Karpas-422 (cell line): ENCODE results near the gene NCKAP1. TPM values are rescaled to one million over a fixed set of nuclear protein-coding genes. Genes with fewer than 3 reads are reported as not detected.

Source experiments
- DNase-seq: peaks from one replicate; pipeline ENCODE4 v3.0.0-alpha.2; 2015
- H2AFZ ChIP-seq: fragments of 200-600 bp; sonication (generic); 2 replicates; pipeline ENCODE4 v1.6.1; 2014; ENCODE audit warnings: antibody characterized with exemption, low read length, mixed read lengths
- H3K27ac ChIP-seq: fragments of 200-600 bp; sonication (generic); 2 replicates; pipeline ENCODE4 v1.5.1; 2014; ENCODE audit warnings: mild to moderate bottlenecking, low read length, moderate library complexity
- H3K27me3 ChIP-seq: fragments of 200-600 bp; sonication (generic); 2 replicates; pipeline ENCODE4 v1.6.1; 2014; ENCODE audit warnings: low read length, mixed read lengths
- H3K36me3 ChIP-seq: fragments of 200-600 bp; sonication (generic); 2 replicates; pipeline ENCODE4 v1.6.1; 2014; ENCODE audit warnings: low read length, mixed read lengths; ENCODE audit not compliant: insufficient read depth
- H3K4me1 ChIP-seq: fragments of 200-600 bp; sonication (generic); 2 replicates; pipeline ENCODE4 v1.6.1; 2014; ENCODE audit warnings: mild to moderate bottlenecking, low read length, mixed read lengths
- H3K4me2 ChIP-seq: fragments of 200-600 bp; sonication (generic); 2 replicates; pipeline ENCODE4 v1.6.1; 2014; ENCODE audit warnings: low read length, low read depth, mild to moderate bottlenecking; ENCODE audit not compliant: poor library complexity, severe bottlenecking
- H3K4me3 ChIP-seq: fragments of 200-600 bp; sonication (generic); 2 replicates; pipeline ENCODE4 v1.5.1; 2014; ENCODE audit warnings: mild to moderate bottlenecking, antibody characterized with exemption, low read length, mixed read lengths
- H3K79me2 ChIP-seq: fragments of 200-600 bp; sonication (generic); 2 replicates; pipeline ENCODE4 v1.6.1; 2014; ENCODE audit warnings: mild to moderate bottlenecking, low read length, mixed read lengths
- H3K9ac ChIP-seq: fragments of 200-600 bp; sonication (generic); 2 replicates; pipeline ENCODE4 v1.6.0; 2014; ENCODE audit warnings: low read length
- H3K9me2 ChIP-seq: fragments of 200-600 bp; sonication (generic), shearing (Covaris generic); replicated peaks from 2 replicates; pipeline ENCODE4 v1.6.0; 2014; ENCODE audit warnings: mild to moderate bottlenecking, low read length, moderate library complexity; ENCODE audit not compliant: insufficient read depth
- H3K9me3 ChIP-seq: fragments of 300-700, 200-600 bp; sonication (generic); 2 replicates; pipeline ENCODE4 v1.6.1; 2014; ENCODE audit warnings: low read length, mixed read lengths
- H4K20me1 ChIP-seq: fragments of 200-600 bp; sonication (generic); 2 replicates; pipeline ENCODE4 v1.6.1; 2014; ENCODE audit warnings: mild to moderate bottlenecking, antibody characterized with exemption, low read length, low read depth; ENCODE audit not compliant: insufficient read depth
- total RNA-seq: library from RNA; depleted of rRNA; stranded (reverse); fragments of >200 nt; shearing (Covaris generic); gene quantifications from 2 replicates; pipeline ENCODE4 v1.2.3, GENCODE V29; 2014; ENCODE audit warnings: low replicate concordance

NCKAP1 gene
- total RNA-seq, 1 experiment from 2014 or later: not detected

DNA sequence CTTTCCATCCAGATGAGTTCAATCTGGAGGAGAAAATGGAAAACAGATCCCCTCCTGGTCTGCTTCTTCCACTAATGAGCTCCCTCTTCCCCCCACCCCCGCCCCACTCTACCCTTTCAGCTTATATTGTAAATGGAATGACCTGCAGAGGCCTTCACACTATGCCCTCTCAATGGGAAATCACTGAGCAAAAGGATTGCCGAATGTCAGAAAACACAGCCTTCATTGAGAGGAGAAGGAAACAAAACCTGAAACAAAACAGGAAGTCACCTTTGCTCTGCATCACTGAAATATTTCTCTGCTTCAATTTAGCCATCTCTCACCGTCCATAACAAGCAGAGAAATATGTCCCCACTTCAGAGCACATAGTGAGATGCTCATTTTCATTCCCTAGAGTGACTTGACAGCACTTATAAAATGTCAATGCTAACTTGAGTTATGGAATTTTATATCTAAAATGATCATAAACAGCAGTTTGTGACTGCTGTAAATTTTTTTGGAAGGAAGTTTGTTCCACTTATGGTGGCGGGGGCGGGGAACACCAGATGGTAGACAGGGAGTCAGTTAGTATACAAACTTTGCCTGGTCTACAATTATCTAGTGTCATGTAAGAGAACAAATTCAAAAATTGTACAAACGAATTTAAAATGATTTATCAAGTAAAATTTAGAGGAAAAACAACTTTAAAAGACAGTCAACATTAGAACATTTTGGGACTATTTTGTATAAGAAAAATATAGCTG, 170.0 kb downstream of the NCKAP1 start:
- no peak overlapping the region for H2AFZ ChIP-seq
- no peaks in the 10 kb centered on the region for H3K4me1 ChIP-seq
- H3K4me3 ChIP-seq: no peak overlapping the region
- no peaks in the 10 kb centered on the region for H3K79me2 ChIP-seq
- no peak overlapping the region for H3K27ac ChIP-seq
- no peaks in the 10 kb centered on the region for H3K27me3 ChIP-seq
- no peak overlapping the region for H3K9ac ChIP-seq
- H3K4me2 ChIP-seq: no peak overlapping the region
- no peaks in the 10 kb centered on the region for H3K9me2 ChIP-seq
- no peaks in the 10 kb centered on the region for H3K36me3 ChIP-seq
- no peaks in the 10 kb centered on the region for H3K9me3 ChIP-seq
- H4K20me1 ChIP-seq: no peaks in the 10 kb centered on the region
- DNase-seq: no peak

DNA sequence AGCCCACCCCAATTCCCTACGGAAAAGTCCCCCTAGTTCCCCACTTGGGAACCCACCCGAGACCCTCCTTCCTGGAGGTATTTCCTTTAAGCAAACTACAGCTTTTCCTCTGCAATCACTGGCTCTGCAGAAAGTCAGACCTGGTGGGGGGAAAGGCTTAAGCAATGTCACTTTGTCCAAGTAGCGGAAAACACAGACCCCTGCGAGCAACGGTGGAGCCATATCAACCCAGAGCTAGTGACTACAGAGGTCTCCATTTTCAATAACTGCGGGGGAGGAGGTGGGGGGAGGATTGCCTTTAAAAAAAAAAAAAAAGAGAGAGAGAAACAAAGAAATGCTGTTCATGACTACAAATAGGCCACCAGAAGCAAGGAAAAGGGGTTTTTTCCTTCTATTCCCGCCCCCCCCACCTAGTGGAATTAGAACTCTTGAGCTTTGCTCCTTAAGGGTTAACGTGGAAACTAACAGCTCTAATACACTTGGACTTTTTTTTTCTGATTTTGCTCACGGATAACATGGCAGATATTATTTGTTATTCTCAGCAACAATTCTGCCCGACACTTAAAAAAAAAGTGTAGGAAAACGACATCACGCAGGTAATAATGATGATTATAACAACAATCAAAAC, 170.7 kb downstream of the NCKAP1 start:
- Histone ChIP-seq H4K20me1 (no peaks in the 10 kb centered on the region), H3K9me3 (no peaks in the 10 kb centered on the region), H3K36me3 (no peaks in the 10 kb centered on the region), H2AFZ (no peak overlapping the region), H3K4me2 (no peak overlapping the region), H3K4me3 (no peak overlapping the region), H3K27ac (no peak overlapping the region), H3K9me2 (no peaks in the 10 kb centered on the region), H3K27me3 (no peaks in the 10 kb centered on the region), H3K79me2 (no peaks in the 10 kb centered on the region), H3K4me1 (no peaks in the 10 kb centered on the region), H3K9ac (no peak overlapping the region)
- DNase-seq: no peak

- no peaks in the 10 kb centered on the region for H3K27me3 ChIP-seq
- no peak for DNase-seq
- no peaks in the 10 kb centered on the region for H3K9me2 ChIP-seq
- no peaks in the 10 kb centered on the region for H3K79me2 ChIP-seq
- no peaks in the 10 kb centered on the region for H3K36me3 ChIP-seq
- no peaks in the 10 kb centered on the region for H4K20me1 ChIP-seq
- no peak within 1 kb of the TSS for H3K4me2 ChIP-seq
- no peaks in the 10 kb centered on the region for H3K9me3 ChIP-seq
- H3K9ac ChIP-seq: no peak within 1 kb of the TSS
- H3K27ac ChIP-seq: no peak within 1 kb of the TSS
- H3K4me1 ChIP-seq: no peaks in the 10 kb centered on the region
- no peak within 1 kb of the TSS for H2AFZ ChIP-seq
- no peak within 1 kb of the TSS for H3K4me3 ChIP-seq
Measured at GRCh38 chr2:182866461-182867406, 171.5 kb downstream of the NCKAP1 start, which contains the start of gene FRZB. TSS of gene FRZB (minus strand) at chr2:182866637. CDS start at chr2:182866552, 85 bp downstream.

DNA sequence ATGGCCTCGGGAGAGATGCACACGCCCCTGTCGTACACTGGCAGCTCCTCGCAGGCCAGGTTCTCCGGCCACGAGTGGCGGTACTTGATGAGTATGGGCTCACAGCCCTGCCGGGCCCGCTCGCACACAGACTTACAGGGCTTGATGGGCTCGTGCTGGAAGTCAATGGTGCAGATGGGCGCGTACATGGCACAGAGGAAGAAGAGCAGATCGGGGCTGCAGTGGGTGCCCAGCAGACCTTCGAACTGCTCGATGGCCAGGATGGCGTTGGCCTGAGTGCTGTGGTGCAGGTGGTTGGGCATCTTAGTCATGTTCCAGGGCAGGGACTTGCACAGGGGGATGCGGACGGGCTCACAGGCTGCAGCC, 172.2 kb downstream of the NCKAP1 start:
- Histone ChIP-seq H2AFZ (no peak overlapping the region), H3K27ac (no peak overlapping the region), H3K9me3 (no peaks in the 10 kb centered on the region), H3K4me1 (no peaks in the 10 kb centered on the region), H4K20me1 (no peaks in the 10 kb centered on the region), H3K4me2 (no peak overlapping the region), H3K9me2 (no peaks in the 10 kb centered on the region), H3K79me2 (no peaks in the 10 kb centered on the region), H3K4me3 (no peak overlapping the region), H3K27me3 (no peaks in the 10 kb centered on the region), H3K9ac (no peak overlapping the region), H3K36me3 (no peaks in the 10 kb centered on the region)
- no peak for DNase-seq

DNA sequence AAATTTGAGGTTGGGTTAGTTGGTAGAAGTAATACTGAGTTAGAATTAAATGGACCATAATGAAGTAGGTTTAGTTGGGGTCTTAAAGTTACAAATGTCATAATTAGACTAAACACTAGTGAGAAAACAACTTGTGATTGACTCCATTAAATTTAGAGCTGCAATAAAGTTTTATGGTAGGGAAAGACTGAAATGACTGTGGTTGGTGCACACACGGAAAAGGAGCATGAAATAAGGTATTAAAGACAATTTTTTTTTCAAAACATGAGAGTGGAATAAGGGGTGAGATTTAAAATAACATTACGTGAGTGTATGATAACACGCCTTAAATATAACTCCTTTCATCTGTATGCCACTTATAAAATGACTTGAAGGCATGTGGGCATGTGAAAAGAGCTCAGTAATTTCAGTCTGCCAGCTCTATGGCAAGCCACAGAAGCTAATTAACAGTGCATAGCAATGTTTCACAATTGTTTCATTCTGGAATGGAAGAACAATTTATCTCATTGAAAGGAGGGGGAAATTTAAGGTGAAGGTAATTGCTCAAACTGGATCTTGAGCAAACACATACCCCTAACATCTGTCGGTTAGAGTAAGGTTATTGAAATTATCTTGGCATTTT, 173.2 kb downstream of the NCKAP1 start:
- Histone ChIP-seq H3K4me2 (no peak overlapping the region), H3K9ac (no peak overlapping the region), H3K9me3 (no peaks in the 10 kb centered on the region), H3K27ac (no peak overlapping the region), H3K9me2 (no peaks in the 10 kb centered on the region), H3K4me3 (no peak overlapping the region), H3K36me3 (no peaks in the 10 kb centered on the region), H2AFZ (no peak overlapping the region), H3K4me1 (no peaks in the 10 kb centered on the region), H4K20me1 (no peaks in the 10 kb centered on the region), H3K79me2 (no peaks in the 10 kb centered on the region), H3K27me3 (no peaks in the 10 kb centered on the region)
- no peak for DNase-seq

GRCh38 chr2:182863642-182864041, 174.6 kb downstream of the NCKAP1 start:
- Histone ChIP-seq H3K9me3 (no peaks in the 10 kb centered on the region), H3K4me2 (no peak overlapping the region), H3K36me3 (no peaks in the 10 kb centered on the region), H4K20me1 (no peaks in the 10 kb centered on the region), H3K9me2 (no peaks in the 10 kb centered on the region), H3K4me1 (no peaks in the 10 kb centered on the region), H2AFZ (no peak overlapping the region), H3K79me2 (no peaks in the 10 kb centered on the region), H3K4me3 (no peak overlapping the region), H3K9ac (no peak overlapping the region), H3K27ac (no peak overlapping the region), H3K27me3 (no peaks in the 10 kb centered on the region)
- DNase-seq: no peak

DNA sequence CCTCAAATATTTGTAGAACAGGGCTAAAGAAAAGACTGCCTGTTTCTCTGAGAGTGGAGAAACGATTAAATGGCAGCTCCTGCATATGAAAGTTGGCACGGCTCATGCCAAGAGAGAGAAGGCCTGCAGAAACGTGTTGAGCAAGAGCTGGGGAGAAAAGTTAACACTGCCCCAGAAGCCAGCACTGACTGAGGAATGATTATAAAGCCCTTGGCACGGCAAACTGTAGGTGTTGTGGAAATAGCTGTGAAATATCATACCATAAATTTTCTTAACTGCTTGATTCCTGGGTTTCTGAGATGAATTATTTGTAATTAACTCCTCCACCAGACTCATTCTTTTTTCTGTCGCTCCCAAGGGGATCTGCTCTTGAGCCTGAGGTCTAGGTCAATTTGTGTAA, 176.2 kb downstream of the NCKAP1 start:
- DNase-seq: no peak
- no peaks in the 10 kb centered on the region for H3K4me1 ChIP-seq
- H3K4me2 ChIP-seq: no peak overlapping the region
- no peaks in the 10 kb centered on the region for H3K9me3 ChIP-seq
- no peaks in the 10 kb centered on the region for H3K79me2 ChIP-seq
- H2AFZ ChIP-seq: no peak overlapping the region
- no peak overlapping the region for H3K4me3 ChIP-seq
- H3K27ac ChIP-seq: no peak overlapping the region
- no peak overlapping the region for H3K9ac ChIP-seq
- no peaks in the 10 kb centered on the region for H3K36me3 ChIP-seq
- H3K27me3 ChIP-seq: no peaks in the 10 kb centered on the region
- no peaks in the 10 kb centered on the region for H4K20me1 ChIP-seq
- H3K9me2 ChIP-seq: no peaks in the 10 kb centered on the region

DNA sequence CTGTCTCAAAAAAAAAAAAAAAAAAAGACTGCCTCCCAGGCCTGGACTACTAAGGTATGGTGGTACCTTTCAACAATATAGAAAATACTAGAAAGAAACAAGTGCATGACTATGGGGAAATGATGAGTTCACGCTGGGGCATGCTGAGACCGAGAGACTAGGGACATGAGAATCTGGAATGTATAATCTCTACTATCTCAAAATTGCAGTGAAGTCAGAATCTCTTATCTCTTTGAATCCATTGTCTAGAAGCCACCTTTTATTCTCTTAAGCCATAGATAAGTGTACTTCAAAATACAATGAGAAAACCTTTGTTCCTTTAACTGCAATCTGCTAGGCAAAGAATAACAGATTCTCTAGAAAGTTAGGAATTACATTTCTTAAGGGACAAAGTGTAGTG, 177.4 kb downstream of the NCKAP1 start:
- Histone ChIP-seq H3K27me3 (no peaks in the 10 kb centered on the region), H3K4me1 (no peaks in the 10 kb centered on the region)

More for the DNA sequence above, 177.4 kb downstream of the NCKAP1 start:
- no peaks in the 10 kb centered on the region for H4K20me1 ChIP-seq
- H3K79me2 ChIP-seq: no peaks in the 10 kb centered on the region
- no peaks in the 10 kb centered on the region for H3K9me2 ChIP-seq
- no peaks in the 10 kb centered on the region for H3K36me3 ChIP-seq
- H3K4me3 ChIP-seq: no peak overlapping the region
- H3K27ac ChIP-seq: no peak overlapping the region
- no peaks in the 10 kb centered on the region for H3K9me3 ChIP-seq
- no peak overlapping the region for H3K4me2 ChIP-seq
- DNase-seq: no peak
- H3K9ac ChIP-seq: no peak overlapping the region
- no peak overlapping the region for H2AFZ ChIP-seq
